K562 (cell line): Measurements from ENCODE around the gene LPA. TPM values are rescaled to one million over a fixed set of nuclear protein-coding genes. Genes with fewer than 3 reads are reported as not detected.
"Not testable (repeated sequence)": the region's sequence is repeated elsewhere in the genome, so short reads cannot be mapped to it uniquely, and the experiment has no call there.

ENCODE experiments used
- ATAC-seq: fragments of 200-7000 bp; cut with Tn5 transposase; 3 replicates; pipeline ENCODE4 v1.9.1; 2020; ENCODE audit warnings: moderate library complexity
- BruUV-seq: library from RNA; stranded (reverse); fragments of 400-500 nt; replicated peaks from 2 replicates; lab custom pipeline; 2021; lab: Mats Ljungman, UMichigan
- CTCF ChIA-PET: fragments of 300-600 bp; formaldehyde crosslinking; extraction: SDS; loops from one replicate; lab custom pipeline; 2021; ENCODE audit warnings: low intra/inter-chr PET ratio; lab: Yijun Ruan, JAX
- POLR2A ChIA-PET: fragments of 300-600, 350-650 bp; sonication (Branson Sonifier 250); formaldehyde crosslinking; extraction: SDS; loops from one replicate; lab custom pipeline; 2021; ENCODE audit warnings: antibody characterized with exemption, inconsistent platforms; lab: Yijun Ruan, JAX
- DNase-seq, 4 experiments: peaks; one replicate each; pipeline versions ENCODE4 v3.0.0 to v3.0.0-alpha.2; 2011 to 2018; ENCODE audit warnings: low spot score in 3 of 4, mixed read lengths in 3 of 4; ENCODE audit errors: extremely low read depth in 1 of 4
- FAIRE-seq: peaks from 2 replicates; lab custom pipeline; 2011; peaks lifted over from hg19 to GRCh38; lab: Jason Lieb, UNC
- H2AFZ ChIP-seq: 2 replicates; pipeline ENCODE4 v1.6.0; 2011; ENCODE audit warnings: low read depth, low read length, control low read depth, inconsistent platforms
- H3K27ac ChIP-seq: fragments of 200-600 bp; 3 replicates; pipeline ENCODE4 v1.8.0; 2011; ENCODE audit warnings: low read depth, mild to moderate bottlenecking, control low read depth, inconsistent platforms, low read length, moderate library complexity, mixed read lengths; ENCODE audit errors: extremely low read depth
- H3K27me3 ChIP-seq, 2 experiments: fragments of 300-600 bp in 1 of 2; 2 replicates in 1 of 2; 3 replicates in 1 of 2; pipeline versions ENCODE4 v1.6.0 to v1.8.0; 2011; ENCODE audit warnings: inconsistent platforms in 2 of 2, low read length in 2 of 2, mild to moderate bottlenecking in 1 of 2, mixed read lengths in 1 of 2, moderate library complexity in 1 of 2; ENCODE audit not compliant: control insufficient read depth in 2 of 2, insufficient read depth in 2 of 2
- H3K36me3 ChIP-seq: fragments of 300-600 bp; 3 replicates; pipeline ENCODE4 v1.8.0; 2011; ENCODE audit warnings: mild to moderate bottlenecking, low read length, inconsistent platforms; ENCODE audit not compliant: control insufficient read depth, insufficient read depth
- H3K4me1 ChIP-seq, 2 experiments: fragments of 200-600 bp in 1 of 2; replicated peaks in 1 of 2; 2 replicates in 1 of 2; 3 replicates in 1 of 2; pipeline versions ENCODE4 v1.5.1 to v1.8.0; 2011; ENCODE audit warnings: inconsistent platforms in 2 of 2, low read length in 2 of 2, mild to moderate bottlenecking in 1 of 2, mixed read lengths in 1 of 2, moderate library complexity in 1 of 2; ENCODE audit not compliant: control insufficient read depth in 2 of 2, insufficient read depth in 2 of 2
- H3K4me2 ChIP-seq: 2 replicates; pipeline ENCODE4 v1.6.1; 2011; ENCODE audit warnings: low read length, control low read depth, inconsistent platforms, mixed read lengths; ENCODE audit not compliant: insufficient read depth
- H3K4me3 ChIP-seq: fragments of 200-600 bp; sonication (generic), shearing (Covaris generic); 2 replicates; pipeline ENCODE4 v1.5.1; 2016; ENCODE audit warnings: control low read depth, inconsistent platforms
- H3K79me2 ChIP-seq: fragments of 200-600 bp; 3 replicates; pipeline ENCODE4 v1.8.0; 2011; ENCODE audit warnings: low read length, inconsistent platforms; ENCODE audit not compliant: control insufficient read depth, insufficient read depth
- H3K9ac ChIP-seq, 2 experiments: 2 replicates each; pipeline versions ENCODE4 v1.6.0 to v1.6.1; 2011; ENCODE audit warnings: low read depth in 2 of 2, low read length in 2 of 2, control low read depth in 1 of 2, inconsistent platforms in 1 of 2, mild to moderate bottlenecking in 1 of 2, mixed read lengths in 1 of 2; ENCODE audit not compliant: insufficient read depth in 1 of 2
- H3K9me1 ChIP-seq: one replicate; pipeline ENCODE4 v1.6.0; 2011; ENCODE audit warnings: inconsistent platforms, mild to moderate bottlenecking, low read length, moderate library complexity; ENCODE audit not compliant: control insufficient read depth, insufficient read depth
- H3K9me3 ChIP-seq: replicated peaks from 2 replicates; pipeline ENCODE4 v1.5.1; 2011; ENCODE audit warnings: low read depth, low read length, inconsistent platforms; ENCODE audit not compliant: control insufficient read depth, insufficient read depth
- H4K20me1 ChIP-seq: replicated peaks from 2 replicates; pipeline ENCODE4 v1.6.1; 2011; ENCODE audit warnings: low read length, inconsistent platforms, mixed read lengths; ENCODE audit not compliant: control insufficient read depth, insufficient read depth
- ARID3B ChIP-seq: fragments of 250-450 bp; sonication (Bioruptor Pico); IDR thresholded peaks from 2 replicates; pipeline ENCODE4 v1.4.0; 2020; ENCODE audit warnings: borderline replicate concordance
- BRD4 ChIP-seq: fragments of 200-600 bp; sonication (generic); IDR thresholded peaks from 2 replicates; pipeline ENCODE4 v1.6.1; 2017; ENCODE audit warnings: inconsistent platforms
- CSDE1 ChIP-seq, 2 experiments: fragments of 450-650 bp; IDR thresholded peaks; 2 replicates each; pipeline ENCODE4 v1.6.1; 2016; ENCODE audit warnings: mild to moderate bottlenecking in 1 of 2
- KDM1A ChIP-seq, 2 experiments: fragments of 450-650 bp; IDR thresholded peaks; 2 replicates each; pipeline ENCODE4 v1.6.1; 2016; ENCODE audit warnings: mild to moderate bottlenecking in 2 of 2
- PKNOX1 ChIP-seq: fragments of 450-650 bp; IDR thresholded peaks from 2 replicates; pipeline ENCODE4 v1.6.1; 2016
- WGBS: fragments of 100-300 bp; shearing (Covaris generic); methylation state at CpG from one replicate; pipeline ENCODE4 v1.1.6; 2016; ENCODE audit warnings: low coverage, mixed read lengths; ENCODE audit not compliant: insufficient coverage; ENCODE audit errors: missing lambda C conversion rate; 5-methylcytosine and 5-hydroxymethylcytosine counted together
- in situ Hi-C: fragments of 300-500 bp; cut with MboI; formaldehyde crosslinking; loops from 4 replicates; pipeline ENCODE4 v1.15.0; 2018; ENCODE audit warnings: inconsistent platforms, mixed read lengths
- intact Hi-C: fragments of 100-400 bp; cut with micrococcal nuclease; formaldehyde crosslinking; loops from 2 replicates; pipeline ENCODE4 v1.14.2; 2022
- polyA plus RNA-seq, 8 experiments: library from polyadenylated mRNA; depleted of rRNA in 4 of 8; stranded (reverse) in 5 of 8; unstranded in 3 of 8; fragments of >200 nt; fragmentation: Nextera tagmentation in 2 of 8; fragmentation: Illumina TruSeq in 1 of 8; extraction: Ambion mirVana in 2 of 8; extraction: Trizol in 1 of 8; gene quantifications; 2 replicates each; pipeline versions ENCODE4 v1.2.1 to v1.2.3, GENCODE V29; 2011 to 2014; ENCODE audit warnings: inconsistent platforms in 1 of 8, missing spikeins in 1 of 8
- total RNA-seq, 7 experiments: library from RNA; depleted of rRNA in 6 of 7; stranded (reverse); fragments of >200 nt in 6 of 7; fragmentation: Illumina TruSeq in 2 of 7; extraction: Trizol in 2 of 7; gene quantifications; 2 replicates each; pipeline versions ENCODE4 v1.2.1 to v1.2.3, GENCODE V29; 2011 to 2021; ENCODE audit warnings: low replicate concordance in 1 of 7

LPA gene
- total and polyA plus RNA-seq, 9 of the 15 experiments (the other 6 are each of a cell fraction or from before 2014, with no cell fraction given) = 0.01 to 0.18 (median 0.07) TPM; not detected in 6

GRCh38 chr6:160678230-160678629 is 14.2 kb upstream of the LPA start:
- Histone ChIP-seq H3K27me3 (peaks cover 2 to 6% of the 10 kb centered on the region in 2 experiments; a peak in 2 of 5 replicates), H3K4me1 (peaks cover 0 to 8% of the 10 kb centered on the region in 2 experiments; a peak in 2 of 5 replicates), H3K9me1 (no peaks in the 10 kb centered on the region), H3K27ac (no peak overlapping the region), H3K36me3 (no peaks in the 10 kb centered on the region), H4K20me1 (no peaks in the 10 kb centered on the region), H3K9ac (no peak overlapping the region), H3K79me2 (no peaks in the 10 kb centered on the region), H3K4me3 (no peak overlapping the region), H3K9me3 (no peaks in the 10 kb centered on the region), H2AFZ (no peak overlapping the region), H3K4me2 (no peak overlapping the region)
- ATAC-seq (no peak), FAIRE-seq (no peak), DNase-seq (no peak)
- ChIA-PET POLR2A (no interaction called here), CTCF (no interaction called here)
- no TSS peak for BruUV-seq
- TF ChIP-seq PKNOX1 (no peak), BRD4 (no peak), KDM1A (IDR thresholded peaks at IDR 0.05) (no peak), ARID3B (CRISPR knock-in tag) (no peak), CSDE1 (IDR thresholded peaks at IDR 0.05) (no peak)
- intact Hi-C loops (no loop called here), in situ Hi-C loops (no loop called here)
- WGBS = 0% methylated on average over 4 of the region's 4 CpGs

GRCh38 chr6:160676418-160676817 is 12.3 kb upstream of the LPA start:
- DNase-seq, H3K9ac ChIP-seq, H3K79me2 ChIP-seq, intact Hi-C loops, H3K27me3 ChIP-seq, in situ Hi-C loops, H3K27ac ChIP-seq, CTCF ChIA-PET, H3K36me3 ChIP-seq, H2AFZ ChIP-seq, H3K4me1 ChIP-seq, H3K9me3 ChIP-seq, FAIRE-seq, BruUV-seq, H3K9me1 ChIP-seq, H3K4me3 ChIP-seq, H4K20me1 ChIP-seq, ATAC-seq, H3K4me2 ChIP-seq, POLR2A ChIA-PET: not testable (repeated sequence)
- 0% methylated on average over 5 of the region's 5 CpGs for WGBS
